HG02973 (cell line): ENCODE measurements around the gene TRAPPC4.

Experiments used
- ATAC-seq: cut with Tn5 transposase; IDR thresholded peaks from one replicate; pipeline ENCODE4 v1.9.1; 2021; ENCODE audit warnings: moderate library complexity; ENCODE audit not compliant: unreplicated experiment

TRAPPC4 gene

GRCh38 chr11:119061256-119061655 is 42.7 kb downstream of the TRAPPC4 start:
- ATAC-seq: no peak

- no peak for ATAC-seq
These were observed 44.2 kb downstream of the TRAPPC4 start for GRCh38 chr11:119062779-119063178.

DNA sequence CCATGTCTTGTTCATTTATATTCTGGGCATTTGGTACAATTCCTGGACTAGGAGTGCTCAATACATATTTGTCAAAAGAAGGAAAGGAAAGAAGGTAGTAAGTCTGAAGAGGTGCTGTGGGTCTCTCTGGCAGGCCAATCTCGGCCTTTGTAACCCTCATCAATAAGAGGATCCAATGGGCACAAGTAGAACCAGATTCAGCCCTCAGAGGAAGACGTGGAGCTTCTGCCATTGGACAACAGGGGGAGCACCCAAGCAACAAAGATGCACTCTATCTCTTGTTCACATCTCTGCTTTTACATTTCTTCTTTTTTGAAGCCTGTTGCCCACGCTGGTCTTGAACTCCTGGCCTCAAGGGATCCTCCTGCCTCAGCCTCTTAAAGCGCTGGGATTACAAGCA is 46.8 kb downstream of the TRAPPC4 start:
- no peak for ATAC-seq

GRCh38 chr11:119067371-119068222 is 49.0 kb downstream of the TRAPPC4 start, which contains the start of gene VPS11:
Gene VPS11, plus strand, starts transcription at chr11:119067818. Its CDS starts 6 bp downstream, at chr11:119067824.
- peak; percentile 86 for ATAC-seq
